Measurements from ENCODE around the gene HK1.

Gene HK1

DNA sequence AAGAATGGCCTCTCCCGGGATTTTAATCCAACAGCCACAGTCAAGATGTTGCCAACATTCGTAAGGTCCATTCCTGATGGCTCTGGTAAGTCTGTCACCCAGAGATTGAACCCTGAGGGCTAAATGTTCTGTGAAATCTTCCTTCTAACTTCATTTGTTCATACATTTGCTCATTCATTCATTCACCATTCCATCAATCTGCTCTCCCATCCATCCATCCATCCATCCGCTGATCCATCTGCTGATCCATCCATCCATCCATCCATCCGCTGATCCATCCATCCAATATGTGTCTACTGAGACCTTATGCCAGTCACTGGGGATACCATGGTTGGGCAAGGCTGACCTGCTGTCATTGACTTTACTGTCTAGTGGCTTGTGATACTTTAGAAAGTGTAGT lies 65.6 kb downstream of the HK1 start:
- Histone ChIP-seq H3K27ac (ENCODE audit: low read length) (no peak overlapping the region), H3K9ac (ENCODE audit: low read length) (no peak overlapping the region), H2AFZ (ENCODE audit: low read length) (no peak overlapping the region), H4K20me1 (ENCODE audit: insufficient read depth, low read length) (no peaks in the 10 kb centered on the region), H3K4me3 (ENCODE audit: low read length) (no peak overlapping the region), H3K27me3 (replicated peaks; ENCODE audit: insufficient read depth, low read length) (no peaks in the 10 kb centered on the region), H3F3A (ENCODE audit: insufficient read depth, low read length) (no peaks in the 10 kb centered on the region), H3K9me2 (replicated peaks; ENCODE audit: insufficient read depth, low read length) (no peaks in the 10 kb centered on the region), H3K4me1 (ENCODE audit: low read length) (no peaks in the 10 kb centered on the region), H3K79me2 (ENCODE audit: low read length) (no peaks in the 10 kb centered on the region), H3K4me2 (ENCODE audit: low read depth, low read length) (no peak overlapping the region), H3K36me3 (replicated peaks; ENCODE audit: insufficient read depth, low read length) (no peaks in the 10 kb centered on the region), H3K9me3 (replicated peaks; ENCODE audit: insufficient read depth, low read length) (no peaks in the 10 kb centered on the region)
- DNase-seq, result no peak
- TF ChIP-seq EZH2phosphoT487 (IDR thresholded peaks at IDR 0.05; ENCODE audit: low read length), result no peak
- no peak for TF ChIP-seq EZH2 (optimal IDR thresholded peaks at IDR 0.05; ENCODE audit: low read depth, low read length)
- TF ChIP-seq, protein P1, sequence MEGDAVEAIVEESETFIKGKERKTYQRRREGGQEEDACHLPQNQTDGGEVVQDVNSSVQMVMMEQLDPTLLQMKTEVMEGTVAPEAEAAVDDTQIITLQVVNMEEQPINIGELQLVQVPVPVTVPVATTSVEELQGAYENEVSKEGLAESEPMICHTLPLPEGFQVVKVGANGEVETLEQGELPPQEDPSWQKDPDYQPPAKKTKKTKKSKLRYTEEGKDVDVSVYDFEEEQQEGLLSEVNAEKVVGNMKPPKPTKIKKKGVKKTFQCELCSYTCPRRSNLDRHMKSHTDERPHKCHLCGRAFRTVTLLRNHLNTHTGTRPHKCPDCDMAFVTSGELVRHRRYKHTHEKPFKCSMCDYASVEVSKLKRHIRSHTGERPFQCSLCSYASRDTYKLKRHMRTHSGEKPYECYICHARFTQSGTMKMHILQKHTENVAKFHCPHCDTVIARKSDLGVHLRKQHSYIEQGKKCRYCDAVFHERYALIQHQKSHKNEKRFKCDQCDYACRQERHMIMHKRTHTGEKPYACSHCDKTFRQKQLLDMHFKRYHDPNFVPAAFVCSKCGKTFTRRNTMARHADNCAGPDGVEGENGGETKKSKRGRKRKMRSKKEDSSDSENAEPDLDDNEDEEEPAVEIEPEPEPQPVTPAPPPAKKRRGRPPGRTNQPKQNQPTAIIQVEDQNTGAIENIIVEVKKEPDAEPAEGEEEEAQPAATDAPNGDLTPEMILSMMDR (IDR thresholded peaks at IDR 0.05; ENCODE audit: low read length), result no peak

- H3K79me2 ChIP-seq (ENCODE audit: low read length), result no peaks in the 10 kb centered on the region
- H3K36me3 ChIP-seq (replicated peaks; ENCODE audit: insufficient read depth, low read length), result no peaks in the 10 kb centered on the region
- H3K9ac ChIP-seq (ENCODE audit: low read length), result no peak overlapping the region
- no peaks in the 10 kb centered on the region for H3K9me2 ChIP-seq (replicated peaks; ENCODE audit: insufficient read depth, low read length)
- H4K20me1 ChIP-seq (ENCODE audit: insufficient read depth, low read length), result no peaks in the 10 kb centered on the region
- no peak overlapping the region for H3K27ac ChIP-seq (ENCODE audit: low read length)
- H3K27me3 ChIP-seq (replicated peaks; ENCODE audit: insufficient read depth, low read length), result no peaks in the 10 kb centered on the region
- H2AFZ ChIP-seq (ENCODE audit: low read length), result no peak overlapping the region
- no peak for DNase-seq
- H3K9me3 ChIP-seq (replicated peaks; ENCODE audit: insufficient read depth, low read length), result no peaks in the 10 kb centered on the region
- no peaks in the 10 kb centered on the region for H3K4me1 ChIP-seq (ENCODE audit: low read length)
- H3F3A ChIP-seq (ENCODE audit: insufficient read depth, low read length), result no peaks in the 10 kb centered on the region
- no peak overlapping the region for H3K4me2 ChIP-seq (ENCODE audit: low read depth, low read length)
- no peak overlapping the region for H3K4me3 ChIP-seq (ENCODE audit: low read length)
- TF ChIP-seq, protein P1 (IDR thresholded peaks at IDR 0.05; ENCODE audit: low read length), result no peak
- TF ChIP-seq EZH2 (optimal IDR thresholded peaks at IDR 0.05; ENCODE audit: low read depth, low read length) (no peak), EZH2phosphoT487 (IDR thresholded peaks at IDR 0.05; ENCODE audit: low read length) (no peak)
Observed at GRCh38 chr10:69344591-69345252, 66.4 kb downstream of the HK1 start.

DNA sequence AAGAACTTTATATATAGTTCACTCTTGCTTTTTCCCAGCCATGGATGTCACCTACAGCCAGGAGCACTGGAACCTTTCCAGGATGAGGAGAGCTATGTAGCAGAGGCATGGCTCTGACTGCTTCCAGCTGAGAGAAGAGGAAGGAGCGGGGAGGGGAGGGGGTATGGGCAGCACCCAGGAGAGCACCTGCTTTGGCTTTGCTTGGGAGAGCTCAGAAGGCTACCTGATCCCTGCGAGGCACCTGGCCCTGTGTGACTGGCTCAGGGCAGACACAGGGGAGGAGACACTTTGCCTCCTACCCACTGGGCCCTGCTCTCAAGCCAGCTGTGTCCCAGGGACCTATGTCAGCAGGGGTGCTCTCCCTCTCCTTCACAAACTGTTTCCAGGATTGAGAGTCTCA lies 67.1 kb downstream of the HK1 start:
- Histone ChIP-seq H3K79me2 (ENCODE audit: low read length) (no peaks in the 10 kb centered on the region), H3K27ac (ENCODE audit: low read length) (no peak overlapping the region), H3K4me3 (ENCODE audit: low read length) (no peak overlapping the region), H3K27me3 (replicated peaks; ENCODE audit: insufficient read depth, low read length) (no peaks in the 10 kb centered on the region), H3K4me1 (ENCODE audit: low read length) (no peaks in the 10 kb centered on the region), H3K9ac (ENCODE audit: low read length) (no peak overlapping the region), H3F3A (ENCODE audit: insufficient read depth, low read length) (no peaks in the 10 kb centered on the region), H3K9me3 (replicated peaks; ENCODE audit: insufficient read depth, low read length) (no peaks in the 10 kb centered on the region), H2AFZ (ENCODE audit: low read length) (no peak overlapping the region), H3K9me2 (replicated peaks; ENCODE audit: insufficient read depth, low read length) (no peaks in the 10 kb centered on the region), H3K36me3 (replicated peaks; ENCODE audit: insufficient read depth, low read length) (no peaks in the 10 kb centered on the region), H4K20me1 (ENCODE audit: insufficient read depth, low read length) (no peaks in the 10 kb centered on the region), H3K4me2 (ENCODE audit: low read depth, low read length) (no peak overlapping the region)
- TF ChIP-seq, protein P1 (IDR thresholded peaks at IDR 0.05; ENCODE audit: low read length), result no peak
- no peak for TF ChIP-seq EZH2 (optimal IDR thresholded peaks at IDR 0.05; ENCODE audit: low read depth, low read length)
- no peak for TF ChIP-seq EZH2phosphoT487 (IDR thresholded peaks at IDR 0.05; ENCODE audit: low read length)
- DNase-seq, result no peak

Measured in MM.1S (cell line).